ENCODE results near the gene TSPAN5. TPM values are rescaled to one million over a fixed set of nuclear protein-coding genes. Genes with fewer than 3 reads are reported as not detected.
A peak's percentile ranks its signal among the peaks of the same experiment; 100 is the strongest.
"Not testable (repeated sequence)": the region's sequence is repeated elsewhere in the genome, so short reads cannot be mapped to it uniquely, and the experiment has no call there.

TSPAN5 gene
- total RNA-seq, 1 donor from 2014 or later = 0.43 TPM

- no peak for DNase-seq (ENCODE audit: low spot score)
Measured at GRCh38 chr4:98470366-98470765, 188.0 kb downstream of the TSPAN5 start.

GRCh38 chr4:98469771-98470170 lies 188.6 kb downstream of the TSPAN5 start:
- DNase-seq (ENCODE audit: low spot score) (no peak), ATAC-seq (no peak)

More at GRCh38 chr4:98470366-98470765, 188.0 kb downstream of the TSPAN5 start:
- ATAC-seq = peak; percentile 37

- no peak for DNase-seq (ENCODE audit: low spot score)
- ATAC-seq = no peak
Measured at GRCh38 chr4:98468709-98469108, 189.7 kb downstream of the TSPAN5 start.

GRCh38 chr4:98467627-98468072 lies 190.8 kb downstream of the TSPAN5 start:
- peak; percentile 71 for DNase-seq (ENCODE audit: low spot score)
- ATAC-seq = peak; percentile 99

GRCh38 chr4:98466868-98467599 lies 191.4 kb downstream of the TSPAN5 start:
- no peak for ATAC-seq
- DNase-seq (ENCODE audit: low spot score) = no peak

- DNase-seq (ENCODE audit: low spot score) (no peak), ATAC-seq (no peak)
Measured at GRCh38 chr4:98462487-98462886, 195.9 kb downstream of the TSPAN5 start.

- DNase-seq (ENCODE audit: low spot score); ATAC-seq: not testable (repeated sequence)
Measured at GRCh38 chr4:98461121-98461865, 197.1 kb downstream of the TSPAN5 start.

GRCh38 chr4:98457422-98457821 lies 201.0 kb downstream of the TSPAN5 start:
- ATAC-seq; DNase-seq (ENCODE audit: low spot score): not testable (repeated sequence)

GRCh38 chr4:98452091-98452490 lies 206.3 kb downstream of the TSPAN5 start:
- ATAC-seq = no peak

GRCh38 chr4:98448908-98449307 lies 209.5 kb downstream of the TSPAN5 start:
- DNase-seq (ENCODE audit: low spot score) (no peak), ATAC-seq (peak; percentile 20)

More at GRCh38 chr4:98452091-98452490, 206.3 kb downstream of the TSPAN5 start:
- DNase-seq (ENCODE audit: low spot score) = no peak

- no peak for ATAC-seq
- no peak for DNase-seq (ENCODE audit: low spot score)
Measured at GRCh38 chr4:98447648-98448047, 210.8 kb downstream of the TSPAN5 start.

- DNase-seq (ENCODE audit: low spot score) (no peak), ATAC-seq (peak; percentile 40)
Measured at GRCh38 chr4:98446499-98447375, 211.7 kb downstream of the TSPAN5 start.

GRCh38 chr4:98444371-98444770 lies 214.0 kb downstream of the TSPAN5 start:
- no peak for DNase-seq (ENCODE audit: low spot score)
- no peak for ATAC-seq

GRCh38 chr4:98434816-98435215 lies 223.6 kb downstream of the TSPAN5 start:
- no peak for DNase-seq (ENCODE audit: low spot score)
- no peak for ATAC-seq

GRCh38 chr4:98433691-98434090 lies 224.7 kb downstream of the TSPAN5 start:
- ATAC-seq (no peak), DNase-seq (ENCODE audit: low spot score) (no peak)

GRCh38 chr4:98430708-98431403 lies 227.6 kb downstream of the TSPAN5 start:
- ATAC-seq = no peak
- DNase-seq (ENCODE audit: low spot score) = no peak

GRCh38 chr4:98423009-98423408 lies 235.4 kb downstream of the TSPAN5 start:
- ATAC-seq = no peak
- no peak for DNase-seq (ENCODE audit: low spot score)

GRCh38 chr4:98421111-98421510 lies 237.3 kb downstream of the TSPAN5 start:
- DNase-seq (ENCODE audit: low spot score) (no peak), ATAC-seq (no peak)
